Activated CD4-positive, alpha-beta T cell treated with anti-CD3 and anti-CD28 coated beads, Interleukin-2, amount 50 U/mL, for 16 hours (primary cell): ENCODE data around the gene CXCR2.
"Not testable (repeated sequence)": the region's sequence is repeated elsewhere in the genome, so short reads cannot be mapped to it uniquely, and the experiment has no call there.

Experiments
- DNase-seq: peaks from one replicate; pipeline ENCODE4 v3.0.0-alpha.2; 2020

CXCR2 gene

DNA sequence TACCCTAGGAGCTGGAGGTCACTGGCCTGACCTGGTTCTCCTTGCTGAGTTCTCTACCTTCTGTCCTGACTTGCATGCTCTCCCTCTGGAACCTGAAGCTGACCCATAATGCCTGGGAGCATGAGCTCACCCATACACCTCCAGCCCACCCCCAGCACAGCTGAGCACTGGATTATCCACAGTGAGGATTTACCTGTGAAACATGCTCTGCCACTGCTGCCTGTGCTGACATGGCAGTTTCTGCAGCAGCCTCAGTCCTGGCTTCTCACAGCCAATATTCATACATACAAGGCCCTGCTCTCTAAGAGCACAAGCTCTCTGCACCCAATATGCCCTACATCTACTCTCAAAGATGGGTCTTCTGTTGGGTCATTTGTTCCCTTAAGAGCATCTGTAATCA, 5.0 kb downstream of the CXCR2 start:
- DNase-seq: no peak

- DNase-seq: no peak
Measured at GRCh38 chr2:218137514-218137913, 11.7 kb downstream of the CXCR2 start.

GRCh38 chr2:218138047-218138446, 12.2 kb downstream of the CXCR2 start:
- no peak for DNase-seq

GRCh38 chr2:218145124-218145523, 19.3 kb downstream of the CXCR2 start:
- no peak for DNase-seq

DNA sequence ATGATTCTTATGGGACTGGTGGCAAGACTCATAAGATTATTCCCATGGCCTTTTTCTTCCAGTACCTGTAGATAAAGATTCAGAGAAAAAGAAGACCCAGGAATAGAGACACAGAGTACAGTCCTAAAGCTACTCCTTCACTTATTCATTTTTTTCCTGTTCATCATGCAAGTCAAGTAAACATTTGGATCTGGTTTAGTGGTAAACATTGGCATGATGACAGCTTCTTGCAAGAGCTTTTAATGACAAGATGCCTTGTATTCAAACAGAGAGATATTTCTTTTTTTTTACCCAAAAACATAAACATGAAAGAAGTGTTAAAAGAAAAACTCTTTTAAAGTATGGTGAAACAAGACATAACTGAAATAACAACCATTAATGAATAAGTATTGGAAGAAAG, 20.2 kb downstream of the CXCR2 start:
- no peak for DNase-seq

DNA sequence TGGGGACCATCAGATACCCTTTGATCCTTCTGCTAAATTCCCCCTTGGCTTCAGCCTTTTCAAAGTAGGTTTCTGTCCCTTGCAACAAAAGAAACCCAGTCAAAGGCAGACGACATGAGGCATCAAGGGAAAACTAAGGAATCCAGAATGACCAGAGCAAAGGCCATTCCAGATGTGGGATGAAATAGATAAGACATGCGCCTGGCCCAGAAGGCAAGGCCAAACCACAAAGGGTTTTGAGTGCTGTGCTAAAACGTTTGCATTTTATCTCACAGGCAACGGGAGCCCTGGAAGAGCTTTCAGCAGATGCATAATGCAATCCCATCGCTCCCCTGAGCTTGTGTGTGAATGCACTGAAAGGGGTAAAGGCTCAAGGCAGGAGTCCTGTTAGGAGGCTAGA, 23.3 kb downstream of the CXCR2 start:
- DNase-seq: no peak

DNA sequence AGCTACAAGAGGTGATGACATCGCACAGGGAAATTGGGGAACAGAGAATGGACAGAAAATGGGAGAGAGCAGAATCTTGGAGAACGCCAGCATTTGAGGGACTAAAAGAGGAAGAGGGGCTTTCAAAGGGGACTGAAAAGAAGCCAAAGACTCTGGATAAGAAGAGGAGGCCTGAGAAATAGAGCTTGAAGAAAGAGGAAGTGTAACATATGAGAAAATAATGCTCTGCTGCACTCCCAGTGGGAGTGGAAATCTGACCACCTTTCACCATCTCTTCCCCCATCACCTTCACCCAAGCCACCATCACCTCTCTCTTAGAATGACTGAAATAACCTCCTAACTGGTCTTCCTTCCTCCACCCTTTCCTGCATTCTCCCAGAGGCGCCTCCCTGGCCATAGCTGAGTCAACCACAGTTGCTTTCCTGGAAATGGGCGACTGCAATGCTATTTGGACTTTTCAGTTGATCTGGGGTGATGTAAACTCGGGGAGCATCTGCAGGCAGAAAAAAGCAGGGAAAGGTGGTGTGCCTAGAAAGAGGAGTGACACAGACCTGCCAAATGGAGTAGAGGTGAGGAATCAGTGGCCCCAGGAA, 24.1 kb downstream of the CXCR2 start:
- no peak for DNase-seq

GRCh38 chr2:218152172-218152571, 26.3 kb downstream of the CXCR2 start:
- no peak for DNase-seq

DNA sequence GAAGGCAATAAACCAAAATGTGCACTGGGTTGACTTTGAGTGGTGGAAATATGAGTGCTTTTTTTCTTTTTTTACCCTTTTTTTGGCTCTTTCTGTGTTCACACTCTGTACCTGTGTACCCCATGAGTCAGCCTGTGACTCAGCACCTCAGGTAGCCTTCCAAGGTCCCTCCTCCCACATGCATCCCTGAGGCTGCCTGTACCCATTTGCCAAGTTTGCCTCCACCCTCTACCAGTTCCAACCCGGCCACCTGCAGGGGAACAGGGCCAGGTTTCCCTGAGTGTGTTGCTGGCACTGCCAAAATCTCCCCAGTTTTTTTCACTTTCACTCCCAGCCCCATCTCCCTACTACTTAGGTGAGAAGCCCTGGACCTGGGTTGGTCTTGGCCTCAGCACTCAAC, 26.9 kb downstream of the CXCR2 start:
- no peak for DNase-seq

GRCh38 chr2:218155953-218156479, 30.2 kb downstream of the CXCR2 start:
- DNase-seq: no peak

GRCh38 chr2:218161644-218162043, 35.8 kb downstream of the CXCR2 start:
- DNase-seq: no peak

- no peak for DNase-seq
Measured at GRCh38 chr2:218162814-218163213, 37.0 kb downstream of the CXCR2 start.

DNA sequence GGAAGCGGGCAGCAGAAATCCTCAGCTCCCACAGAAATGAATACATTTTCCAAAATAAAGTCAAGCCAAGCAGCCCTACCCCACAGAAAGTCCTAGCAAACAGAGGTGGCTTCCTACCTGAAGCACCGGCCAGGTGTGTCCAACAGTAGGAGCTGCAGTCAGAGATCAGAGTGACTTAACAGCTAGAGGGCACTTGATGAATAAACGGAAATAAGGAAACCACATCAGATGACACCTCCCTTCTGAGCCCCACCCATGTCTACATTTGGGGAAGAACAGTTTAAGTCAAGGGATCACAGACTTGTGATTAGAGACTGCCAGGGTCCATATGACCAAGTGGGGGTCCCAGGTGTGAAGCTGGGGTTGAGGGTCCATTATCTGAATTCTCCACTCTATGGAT, 41.0 kb downstream of the CXCR2 start, which contains the start of gene CXCR1:
TSS of gene CXCR1 (minus strand) at position 172 of the 400 bp plus-strand sequence. CDS start 1,751 bp downstream, outside the sequence.
- DNase-seq: peak; percentile 25

DNA sequence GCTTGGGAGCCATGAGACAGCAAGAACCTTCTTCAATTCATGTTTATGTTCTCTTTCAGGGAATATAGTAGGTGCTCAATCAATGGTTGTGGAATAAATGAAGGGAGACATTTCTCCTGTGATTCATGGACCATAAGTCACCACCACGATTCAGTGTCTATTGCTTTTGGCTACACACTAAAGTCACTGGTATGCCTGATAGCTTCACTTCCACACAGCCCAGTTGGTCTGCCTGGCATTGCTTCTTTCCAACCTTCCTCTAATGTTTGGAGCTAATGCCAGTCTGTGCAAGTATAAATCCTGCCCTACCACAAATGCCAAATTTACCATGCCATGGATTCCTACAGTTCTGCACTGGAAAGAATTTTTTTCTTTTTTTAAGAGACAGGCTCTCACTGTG, 42.2 kb downstream of the CXCR2 start:
- DNase-seq: no peak

DNA sequence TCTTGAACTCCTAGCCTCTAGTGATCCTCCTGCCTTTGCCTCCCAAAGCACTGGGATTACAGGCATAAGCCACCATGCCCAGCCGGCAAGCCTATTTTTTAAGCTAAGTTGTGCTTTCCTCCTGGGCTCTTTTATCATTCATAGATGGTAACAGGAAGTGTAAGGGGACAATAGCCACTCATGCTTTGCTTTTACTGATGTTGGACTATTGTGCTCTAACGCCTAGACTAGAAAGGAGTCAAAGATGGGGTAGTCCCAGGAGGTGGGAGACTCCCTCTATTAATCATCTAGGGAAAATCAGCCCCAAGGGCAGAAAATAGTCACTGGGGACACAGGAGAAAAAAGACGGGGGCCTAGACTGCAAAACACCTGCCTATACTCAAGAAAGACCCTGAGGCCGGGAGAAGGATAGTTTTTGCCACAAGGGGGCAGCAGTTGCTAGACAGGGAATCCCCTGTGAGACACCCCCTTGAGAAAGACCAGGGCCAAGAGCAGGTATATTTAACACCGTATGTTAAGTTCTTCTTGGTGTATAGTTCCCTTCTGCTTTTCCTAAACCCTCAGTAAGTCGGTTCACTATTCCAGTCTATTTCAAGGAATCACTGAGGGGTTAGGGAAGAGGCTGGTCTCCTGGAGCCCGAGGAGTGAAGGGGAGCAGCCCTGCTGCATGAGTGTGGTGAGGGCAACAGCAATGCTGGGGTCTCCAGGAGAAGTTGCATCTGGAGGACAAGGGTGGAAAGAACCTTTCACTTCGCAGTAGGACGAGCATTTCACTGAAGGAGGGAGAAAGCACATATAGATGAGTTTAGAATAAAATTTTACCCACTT, 43.0 kb downstream of the CXCR2 start:
- peak; percentile 51 for DNase-seq

GRCh38 chr2:218169757-218170546, 44.1 kb downstream of the CXCR2 start:
- no peak for DNase-seq

GRCh38 chr2:218171744-218172143, 45.9 kb downstream of the CXCR2 start:
- DNase-seq: not testable (repeated sequence)

- no peak for DNase-seq
Measured at GRCh38 chr2:218172845-218173244, 47.0 kb downstream of the CXCR2 start.

- DNase-seq: no peak
Measured at GRCh38 chr2:218179782-218180181, 54.0 kb downstream of the CXCR2 start.

- DNase-seq: no peak
Measured at GRCh38 chr2:218180467-218181114, 54.8 kb downstream of the CXCR2 start.

DNA sequence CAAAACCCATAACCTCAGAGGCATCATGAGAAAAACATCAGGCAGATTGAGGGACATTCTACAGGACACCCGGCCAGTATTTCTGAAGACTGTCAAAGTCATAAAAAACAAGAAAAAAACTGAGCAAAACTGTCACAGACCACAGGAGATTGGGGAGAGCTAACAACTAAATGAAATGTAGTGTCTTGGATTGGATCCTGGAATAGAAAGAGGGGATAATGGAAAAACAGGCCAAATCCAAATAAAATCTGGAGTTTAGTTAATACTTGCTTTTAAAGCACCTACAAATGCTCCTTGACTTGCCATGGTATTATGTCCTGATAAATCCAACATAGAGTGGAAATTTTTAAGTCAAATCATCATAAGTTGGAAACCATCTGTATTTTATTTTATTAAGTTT, 58.5 kb downstream of the CXCR2 start:
- no peak for DNase-seq

- peak; percentile 77 for DNase-seq
Measured at GRCh38 chr2:218186355-218186766, 60.5 kb downstream of the CXCR2 start.
